Right atrium auricular region (tissue), 2 donors: Measurements from ENCODE around the gene LUC7L3. TPM values are rescaled to one million over a fixed set of nuclear protein-coding genes. Genes with fewer than 3 reads are reported as not detected.

Experiments used
- DNase-seq: peaks from one replicate; pipeline ENCODE4 v3.0.0-alpha.2; 2019; ENCODE audit warnings: low spot score
- H3K27ac ChIP-seq, 2 donors: fragments of 200-600 bp; sonication (generic); 1 replicate in 1 of 2; 2 replicates in 1 of 2; pipeline ENCODE4 v1.5.1; 2016 to 2019
- H3K27me3 ChIP-seq, 2 donors: fragments of 200-600 bp; sonication (generic); one replicate each; pipeline versions ENCODE4 v1.5.1 to v1.6.0; 2017 to 2019
- H3K36me3 ChIP-seq: fragments of 200-600 bp; sonication (generic); one replicate; pipeline ENCODE4 v1.5.1; 2016
- H3K4me1 ChIP-seq, 2 donors: fragments of 200-600 bp; sonication (generic); one replicate each; pipeline versions ENCODE4 v1.5.1 to v1.6.0; 2017 to 2019
- H3K4me3 ChIP-seq, 2 donors: fragments of 200-600 bp; sonication (generic); 1 replicate in 1 of 2; 2 replicates in 1 of 2; pipeline ENCODE4 v1.5.1; 2017 to 2019; ENCODE audit warnings: mild to moderate bottlenecking in 1 of 2, moderate library complexity in 1 of 2
- H3K9me3 ChIP-seq, 2 donors: fragments of 200-600 bp; sonication (generic); one replicate each; pipeline ENCODE4 v1.5.1; 2019
- CTCF ChIP-seq, 2 donors: fragments of 200-600 bp; sonication (generic); IDR thresholded peaks; one replicate each; pipeline ENCODE4 v1.5.1; 2019; ENCODE audit warnings: antibody characterized with exemption in 2 of 2
- total RNA-seq, 2 donors: library from RNA; depleted of rRNA; stranded (reverse); fragments of >200 nt; gene quantifications; one replicate each; pipeline ENCODE4 v1.1.0, GENCODE V29; 2016

LUC7L3 gene
- total RNA-seq, 2 donors from 2014 or later = 19.6 to 31.3 TPM

DNA sequence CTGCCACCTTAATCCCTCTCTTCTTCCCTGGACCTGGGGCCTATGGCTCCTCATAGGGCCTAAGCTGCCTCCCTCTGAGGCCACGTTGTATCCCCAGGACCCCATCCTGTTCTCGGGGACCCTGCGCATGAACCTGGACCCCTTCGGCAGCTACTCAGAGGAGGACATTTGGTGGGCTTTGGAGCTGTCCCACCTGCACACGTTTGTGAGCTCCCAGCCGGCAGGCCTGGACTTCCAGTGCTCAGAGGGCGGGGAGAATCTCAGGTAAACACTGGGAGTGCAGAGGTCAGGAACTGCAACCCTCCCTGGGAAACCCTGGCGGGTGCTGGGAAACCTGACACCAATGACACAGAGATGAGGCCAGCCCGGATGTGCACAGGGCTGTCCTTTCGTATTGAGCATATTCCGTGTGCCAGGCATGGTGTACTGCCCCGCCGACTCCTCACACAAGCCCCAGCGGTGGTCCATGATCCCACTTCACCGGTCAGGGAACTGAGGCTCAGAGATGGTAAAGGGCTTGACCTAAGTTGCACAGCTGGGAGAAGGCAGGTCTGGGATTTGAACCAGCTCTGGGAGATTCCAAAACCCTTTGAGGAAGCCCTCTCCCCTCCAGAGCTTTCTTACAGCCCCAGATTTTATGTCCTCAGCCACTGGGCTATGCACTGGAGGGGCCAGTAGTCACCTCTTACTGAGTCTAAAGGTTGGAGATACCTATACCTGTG lies 34.6 kb upstream of the LUC7L3 start:
- no peak for DNase-seq
- H3K4me1 ChIP-seq = peaks cover 0 to 22% of the 10 kb centered on the region in 2 donors
- H3K4me3 ChIP-seq = no peak overlapping the region
- no peak for TF ChIP-seq CTCF (IDR thresholded peaks at IDR 0.05)
- no peaks in the 10 kb centered on the region for H3K36me3 ChIP-seq
- no peak overlapping the region for H3K27ac ChIP-seq
- H3K27me3 ChIP-seq = no peaks in the 10 kb centered on the region
- no peaks in the 10 kb centered on the region for H3K9me3 ChIP-seq

GRCh38 chr17:50685334-50685665 lies 34.1 kb upstream of the LUC7L3 start:
- Histone ChIP-seq H3K4me3 (no peak overlapping the region), H3K36me3 (no peaks in the 10 kb centered on the region), H3K27ac (no peak overlapping the region), H3K27me3 (no peaks in the 10 kb centered on the region), H3K4me1 (peaks cover 0 to 22% of the 10 kb centered on the region in 2 donors), H3K9me3 (no peaks in the 10 kb centered on the region)
- no peak for DNase-seq
- TF ChIP-seq CTCF (IDR thresholded peaks at IDR 0.05) = no peak

DNA sequence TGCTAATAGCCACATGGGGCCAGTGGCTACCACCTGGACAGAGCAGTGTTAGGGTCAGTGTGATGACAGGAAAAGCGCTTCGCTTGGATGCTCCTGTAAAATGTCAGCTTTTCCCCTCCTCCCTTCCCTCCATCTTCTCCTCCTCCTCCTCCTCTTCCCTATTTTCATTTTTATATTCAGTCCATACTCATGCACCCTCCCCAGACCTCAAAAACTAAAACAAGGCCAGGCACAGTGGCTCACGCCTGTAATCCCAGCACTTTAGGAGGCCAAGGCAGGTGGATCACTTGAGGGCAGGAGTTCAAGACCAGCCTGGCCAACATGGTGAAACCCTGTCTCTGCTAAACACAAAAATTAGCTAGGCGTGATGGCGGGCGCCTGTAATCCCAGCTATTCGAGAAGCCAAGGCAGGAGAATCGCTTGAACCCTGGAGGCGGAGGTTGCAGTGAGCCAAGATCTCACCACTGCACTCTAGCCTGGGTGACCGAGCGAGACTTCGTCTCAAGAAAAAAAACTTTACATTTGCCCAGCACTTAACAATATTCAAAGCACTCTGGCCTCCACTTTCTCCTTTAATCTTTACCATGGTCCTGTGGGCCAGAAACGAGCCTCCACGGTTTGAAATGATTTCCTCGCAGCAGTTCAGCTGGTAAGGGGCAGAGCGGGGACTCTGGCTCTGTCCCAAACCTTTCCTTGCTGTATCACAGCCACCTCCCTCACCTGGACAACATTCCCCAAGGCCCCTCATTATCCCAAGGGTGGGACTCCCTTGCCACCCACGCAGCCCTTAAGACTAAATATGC lies 33.5 kb upstream of the LUC7L3 start:
- no peaks in the 10 kb centered on the region for H3K27me3 ChIP-seq
- no peaks in the 10 kb centered on the region for H3K9me3 ChIP-seq
- H3K4me3 ChIP-seq = no peak overlapping the region
- no peak for DNase-seq
- peaks cover 0 to 22% of the 10 kb centered on the region in 2 donors for H3K4me1 ChIP-seq
- TF ChIP-seq CTCF (IDR thresholded peaks at IDR 0.05) = no peak
- peak overlapping the region; percentile 63 to 70 for H3K27ac ChIP-seq
- H3K36me3 ChIP-seq = no peaks in the 10 kb centered on the region

DNA sequence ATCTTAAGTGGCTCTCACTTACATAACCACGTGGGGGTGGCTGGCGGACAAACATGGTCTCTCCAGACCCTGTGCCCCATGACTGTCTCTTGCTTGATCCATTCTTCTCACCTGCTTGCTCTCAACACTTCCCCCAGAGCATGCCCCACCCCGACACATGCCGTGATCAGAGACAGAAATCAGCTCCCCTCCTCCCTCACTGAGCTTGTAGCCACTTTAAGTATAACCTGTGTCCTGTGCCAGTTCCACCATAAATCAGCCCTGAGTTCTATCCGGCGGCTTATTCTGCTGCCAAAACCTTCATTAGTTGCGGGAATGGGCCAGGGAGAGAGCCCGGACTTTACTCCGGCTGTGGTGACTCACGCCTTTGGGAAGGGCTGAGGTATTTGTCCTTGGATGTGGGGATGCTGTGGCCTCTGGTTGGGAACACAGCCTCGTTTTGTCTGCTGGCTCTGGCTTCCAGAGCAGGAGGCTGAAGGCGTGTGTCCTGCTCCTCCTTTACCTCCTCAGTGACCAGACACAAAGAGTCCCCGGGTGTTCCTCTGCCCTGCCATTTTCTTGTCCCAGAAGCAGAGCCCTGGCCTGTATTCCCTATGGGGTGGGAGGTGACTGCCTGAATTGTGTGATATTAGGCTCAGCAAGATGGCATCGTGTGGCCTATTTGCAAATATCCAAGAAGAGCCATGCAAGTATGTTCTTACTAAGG lies 32.8 kb upstream of the LUC7L3 start:
- Histone ChIP-seq H3K4me1 (peaks cover 0 to 18% of the 10 kb centered on the region in 2 donors), H3K27ac (peak overlapping the region; percentile 63 to 70), H3K27me3 (no peaks in the 10 kb centered on the region), H3K9me3 (no peaks in the 10 kb centered on the region), H3K36me3 (peaks cover under 1% of the 10 kb centered on the region), H3K4me3 (no peak overlapping the region)
- peak; percentile 85 for DNase-seq
- TF ChIP-seq CTCF (IDR thresholded peaks at IDR 0.05) = no peak

DNA sequence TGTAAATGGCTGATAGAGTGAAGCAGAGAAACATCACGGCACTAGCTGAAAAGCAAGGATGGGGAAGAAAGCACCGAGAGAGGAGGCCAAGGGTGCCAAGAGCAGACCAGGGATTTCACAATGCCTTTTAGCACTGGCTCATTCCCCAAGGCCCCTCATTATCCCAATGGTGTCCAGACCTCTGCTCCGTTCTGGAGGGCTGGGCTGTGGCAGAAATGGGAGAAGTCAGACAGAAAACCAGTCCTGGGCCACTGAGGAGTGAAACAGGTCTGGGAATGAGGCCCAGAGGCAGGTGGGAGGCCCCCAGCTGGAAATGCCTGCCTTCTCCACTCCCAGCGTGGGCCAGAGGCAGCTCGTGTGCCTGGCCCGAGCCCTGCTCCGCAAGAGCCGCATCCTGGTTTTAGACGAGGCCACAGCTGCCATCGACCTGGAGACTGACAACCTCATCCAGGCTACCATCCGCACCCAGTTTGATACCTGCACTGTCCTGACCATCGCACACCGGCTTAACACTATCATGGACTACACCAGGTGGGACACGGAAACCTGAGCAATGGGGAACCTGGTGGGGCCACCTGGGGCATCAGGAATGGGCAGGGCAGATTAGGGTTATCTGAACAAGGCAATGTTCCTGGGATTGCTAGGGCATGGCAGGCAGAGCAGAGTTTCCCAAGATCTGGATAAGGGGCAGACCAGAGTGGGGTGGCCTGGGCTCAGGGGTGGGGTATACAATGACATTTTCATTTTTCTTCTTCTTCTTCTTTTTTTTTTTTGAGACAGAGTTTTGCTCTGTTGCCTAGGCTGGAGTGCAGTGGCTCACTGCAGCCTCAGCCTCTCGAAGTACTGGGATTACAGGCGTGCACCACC lies 32.0 kb upstream of the LUC7L3 start:
- Histone ChIP-seq H3K4me1 (peaks cover 0 to 23% of the 10 kb centered on the region in 2 donors), H3K27ac (peak overlapping the region; percentile 63 to 70), H3K36me3 (peaks cover 8% of the 10 kb centered on the region), H3K27me3 (no peaks in the 10 kb centered on the region), H3K4me3 (no peak overlapping the region), H3K9me3 (no peaks in the 10 kb centered on the region)
- no peak for TF ChIP-seq CTCF (IDR thresholded peaks at IDR 0.05)
- DNase-seq = no peak
